Measurements from ENCODE around the gene RASSF3. TPM values are rescaled to one million over a fixed set of nuclear protein-coding genes. Genes with fewer than 3 reads are reported as not detected.

Gene RASSF3
- total and polyA plus RNA-seq, 2 experiments from 2014 or later: 20.6 to 39.6 TPM

- no peak overlapping the region for H3K4me2 ChIP-seq
- ATAC-seq (peak; percentile 66), DNase-seq (ENCODE audit: low spot score) (no peak)
- peaks cover 15% of the 10 kb centered on the region for H3K36me3 Mint-ChIP-seq (ENCODE audit: low read depth)
- no peak overlapping the region for H3K4me3 Mint-ChIP-seq
- H3K79me2 ChIP-seq (replicated peaks; ENCODE audit: insufficient read depth): peaks cover 100% of the 10 kb centered on the region
- H3K4me3 ChIP-seq: no peak overlapping the region
- peaks cover 22% of the 10 kb centered on the region for H3K4me1 Mint-ChIP-seq
- no peak for TF ChIP-seq REST (IDR thresholded peaks at IDR 0.05; ENCODE audit: unreplicated experiment)
- no peak for TF ChIP-seq ETS1 (IDR thresholded peaks at IDR 0.05)
- TF ChIP-seq ZNF331 (CRISPR knock-in tag; IDR thresholded peaks at IDR 0.05; ENCODE audit: low read depth): no peak
- no peak for TF ChIP-seq CTCF (conservative IDR thresholded peaks at IDR 0.05; ENCODE audit: low read depth in 2 of 2)
- no peak for TF ChIP-seq ZNF462 (CRISPR knock-in tag; IDR thresholded peaks at IDR 0.05)
- TF ChIP-seq POLR2AphosphoS5 (IDR thresholded peaks at IDR 0.05; ENCODE audit: low read depth): no peak
- no peak for TF ChIP-seq CREB1 (CRISPR knock-in tag; IDR thresholded peaks at IDR 0.05; ENCODE audit: low read depth)
- no peak for TF ChIP-seq NANOG (IDR thresholded peaks at IDR 0.05; ENCODE audit: borderline replicate concordance)
- TF ChIP-seq JUNB (IDR thresholded peaks at IDR 0.05; ENCODE audit: unreplicated experiment): no peak
- no peak for TF ChIP-seq STAT1 (IDR thresholded peaks at IDR 0.05; ENCODE audit: unreplicated experiment)
- no peak for TF ChIP-seq ZNF114 (CRISPR knock-in tag; IDR thresholded peaks at IDR 0.05)
- no peak for TF ChIP-seq EZH2phosphoT487 (IDR thresholded peaks at IDR 0.05; ENCODE audit: unreplicated experiment)
- peaks cover under 1% of the 10 kb centered on the region; the same call in 2 of the 3 replicates for H3K9me3 Mint-ChIP-seq
- no peak overlapping the region for H3K27ac Mint-ChIP-seq
- H3K4me1 ChIP-seq (ENCODE audit: insufficient read depth): peaks cover 27% of the 10 kb centered on the region
- no peak overlapping the region for H2AFZ ChIP-seq
- H3K9me2 ChIP-seq (ENCODE audit: insufficient read depth): peaks cover 5% of the 10 kb centered on the region; the same call in 1 of the 2 replicates
- no peaks in the 10 kb centered on the region for H3K36me3 ChIP-seq (ENCODE audit: insufficient read depth)
- H3K27ac ChIP-seq (ENCODE audit: low read depth): 0 out of 2 replicates have a peak overlapping the region, but pooled peaks have one; percentile 11
- H3K27me3 Mint-ChIP-seq (ENCODE audit: insufficient read depth, low read depth, poor library complexity): peaks cover 7% of the 10 kb centered on the region
- no peaks in the 10 kb centered on the region for H3K27me3 ChIP-seq (ENCODE audit: insufficient read depth)
- H4K20me1 ChIP-seq (replicated peaks; ENCODE audit: insufficient read depth): peaks cover 4% of the 10 kb centered on the region; the same call in 1 of the 2 replicates
- H3F3A ChIP-seq (replicated peaks; ENCODE audit: low read depth): 0 out of 2 replicates have a peak, but pooled peaks cover 2% of the 10 kb centered on the region
These were observed 26.6 kb downstream of the RASSF3 start for GRCh38 chr12:64636856-64637255.
